Fibroblast of skin of left quadriceps (primary cell): ENCODE data around the gene CLSTN1.

Experiments used
- DNase-seq, 2 experiments: peaks; one replicate each; pipeline ENCODE4 v3.0.0-alpha.2; 2013; ENCODE audit warnings: low read depth in 2 of 2

CLSTN1 gene

DNA sequence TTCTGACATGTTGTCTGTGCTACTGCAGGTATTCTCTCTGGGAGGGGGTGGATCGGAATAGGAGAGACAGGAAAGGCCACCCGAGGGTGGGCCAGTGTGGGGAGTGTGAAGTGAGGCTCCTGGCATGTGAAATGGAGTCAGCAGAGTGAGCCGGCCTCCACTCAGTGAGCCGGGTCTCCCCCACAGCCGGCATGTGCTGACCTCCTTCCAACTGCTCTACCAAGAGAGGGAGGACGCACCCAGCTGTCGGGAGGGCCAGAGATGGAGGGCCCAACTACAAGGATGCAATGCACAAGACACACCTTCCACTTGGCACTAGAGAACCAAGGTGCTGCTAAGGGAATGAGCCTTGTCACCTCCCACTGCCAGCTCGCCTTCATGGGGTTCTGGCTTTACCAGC, 28.2 kb upstream of the CLSTN1 start:
- no peak for DNase-seq

DNA sequence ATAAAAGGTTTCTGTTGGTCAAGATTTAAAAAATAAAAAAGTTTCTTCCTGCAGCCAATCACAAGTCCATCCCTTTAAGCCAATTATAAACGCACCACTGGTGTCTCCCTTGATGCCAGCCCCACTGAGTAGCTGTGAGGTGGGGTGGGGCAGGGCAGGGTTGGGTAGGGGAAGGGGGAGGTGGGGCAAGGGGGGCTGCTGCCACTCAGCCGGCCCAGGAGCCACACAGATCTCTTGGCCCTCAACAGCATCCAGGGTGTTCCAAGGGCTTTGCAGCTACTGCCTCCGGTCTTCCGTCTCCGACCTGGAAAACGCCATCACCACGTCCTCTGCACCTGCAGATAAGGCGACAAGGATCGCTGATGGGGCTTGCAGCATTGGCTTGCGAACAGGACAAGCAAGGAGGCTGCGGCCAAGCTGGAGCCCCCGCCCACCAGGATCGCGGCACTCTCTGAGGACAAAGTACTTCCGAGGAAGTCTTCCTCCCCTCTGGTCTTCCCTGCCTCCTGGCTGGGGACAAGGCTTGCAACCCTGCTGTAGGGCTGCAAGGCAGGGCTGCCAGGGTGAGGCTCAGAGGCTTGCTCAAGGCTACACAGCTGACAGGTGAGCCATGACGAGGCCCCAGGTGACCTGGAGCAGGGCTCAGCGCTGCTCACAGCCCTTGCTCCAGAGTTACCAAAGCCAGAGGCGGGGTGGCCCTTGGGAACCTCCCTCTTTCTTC, 26.8 kb upstream of the CLSTN1 start:
- no peak for DNase-seq

DNA sequence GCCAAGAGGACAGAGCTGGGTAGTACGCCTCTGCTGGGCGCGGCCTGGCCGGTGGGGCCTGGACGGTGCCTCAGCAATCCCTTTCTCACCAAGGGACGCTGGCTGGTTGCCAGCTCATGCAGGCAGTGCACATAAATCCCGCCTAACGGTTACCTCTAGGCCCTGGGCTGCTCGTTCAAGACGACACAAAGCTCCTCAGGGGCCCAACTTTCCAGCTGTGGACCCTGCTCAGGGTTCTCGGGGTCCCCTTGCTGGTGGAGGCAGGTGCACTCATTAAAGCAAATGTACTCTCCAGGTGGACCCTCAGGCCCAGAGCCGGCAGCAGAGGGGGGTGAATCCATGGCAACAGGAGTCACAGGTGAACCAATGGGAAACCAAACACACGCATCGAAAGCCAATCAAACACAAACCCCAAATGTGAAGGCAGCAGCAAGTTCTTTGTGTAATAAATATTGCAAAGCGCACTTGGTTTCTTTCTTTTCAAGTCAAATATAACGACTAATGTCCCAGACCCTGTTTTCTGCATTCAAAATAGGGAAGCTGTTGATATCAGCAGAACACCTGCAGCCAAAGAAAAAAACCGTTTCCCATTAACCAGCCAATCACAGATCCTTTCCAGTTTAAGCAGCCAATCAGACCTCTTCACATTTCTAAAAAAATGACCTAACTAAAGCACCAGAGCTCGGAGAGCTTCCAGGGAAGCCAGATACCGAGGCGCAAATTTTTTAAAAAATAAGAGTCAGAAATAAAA, 26.1 kb upstream of the CLSTN1 start:
- no peak for DNase-seq

DNA sequence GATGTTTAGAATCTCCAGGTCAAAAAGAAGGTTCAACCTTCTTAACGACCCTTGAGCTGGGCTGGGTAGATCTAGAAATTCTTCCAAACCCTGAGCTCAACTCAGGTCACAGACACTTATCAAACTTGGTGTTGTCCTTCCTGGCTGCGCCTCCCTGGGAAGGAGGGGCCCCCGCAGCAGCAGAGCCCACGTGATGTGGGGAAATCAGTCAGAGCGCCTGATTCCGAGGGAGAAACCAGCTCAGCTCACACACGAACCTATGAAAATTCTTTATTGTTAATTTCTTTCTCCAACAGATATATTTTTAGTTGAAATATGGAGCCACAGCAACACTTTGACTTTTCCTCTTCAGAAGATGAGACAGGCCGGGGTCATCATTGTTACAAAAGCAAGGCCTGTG, 24.3 kb upstream of the CLSTN1 start:
- DNase-seq, result no peak

DNA sequence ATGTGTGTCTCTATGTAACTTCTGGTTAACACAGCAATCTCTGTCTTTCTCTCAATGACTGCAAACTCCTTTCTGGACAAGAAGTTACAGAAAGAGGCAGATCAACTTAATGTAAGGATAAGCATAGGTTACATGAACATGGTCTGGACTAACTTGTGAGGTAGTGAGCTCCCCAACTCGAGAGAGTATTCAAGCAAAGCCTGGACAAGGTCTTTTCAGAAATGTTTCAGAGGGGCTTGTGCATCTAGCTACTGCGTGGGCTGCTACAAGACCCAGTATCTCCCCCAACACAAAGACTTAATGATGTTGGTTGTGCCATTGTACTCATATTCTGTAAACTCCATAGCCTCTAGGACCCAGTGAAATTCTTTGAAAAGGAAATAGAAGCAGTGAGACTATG, 23.5 kb upstream of the CLSTN1 start:
- no peak for DNase-seq

DNA sequence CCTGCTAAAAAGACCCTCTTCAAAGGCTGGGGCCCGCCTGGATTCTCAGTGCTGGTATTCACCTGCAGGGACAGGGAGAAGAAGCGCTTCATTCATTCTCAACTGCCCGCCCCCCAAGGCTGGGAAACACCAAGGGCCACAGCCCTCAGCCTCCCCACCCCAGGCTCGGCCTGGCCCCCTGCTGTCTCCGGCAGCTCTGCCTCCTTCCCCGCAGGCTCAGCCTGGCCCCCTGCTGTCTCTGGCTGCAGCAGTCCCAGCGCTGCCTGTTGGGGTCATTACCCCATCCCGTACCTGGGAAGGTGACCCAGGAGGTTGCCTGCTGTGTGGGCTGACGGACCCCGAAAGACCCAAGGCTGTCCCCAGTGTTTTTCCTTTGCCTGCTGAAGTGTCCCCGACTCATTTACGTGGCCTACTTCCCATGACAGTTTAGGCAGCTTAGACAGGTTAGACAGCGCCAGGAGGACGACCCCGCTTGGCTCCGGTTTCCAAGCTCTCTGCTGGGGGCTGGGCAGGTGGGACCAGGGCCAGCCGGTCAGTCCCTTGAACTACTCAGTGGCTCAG, 22.9 kb upstream of the CLSTN1 start:
- DNase-seq, result no peak

DNA sequence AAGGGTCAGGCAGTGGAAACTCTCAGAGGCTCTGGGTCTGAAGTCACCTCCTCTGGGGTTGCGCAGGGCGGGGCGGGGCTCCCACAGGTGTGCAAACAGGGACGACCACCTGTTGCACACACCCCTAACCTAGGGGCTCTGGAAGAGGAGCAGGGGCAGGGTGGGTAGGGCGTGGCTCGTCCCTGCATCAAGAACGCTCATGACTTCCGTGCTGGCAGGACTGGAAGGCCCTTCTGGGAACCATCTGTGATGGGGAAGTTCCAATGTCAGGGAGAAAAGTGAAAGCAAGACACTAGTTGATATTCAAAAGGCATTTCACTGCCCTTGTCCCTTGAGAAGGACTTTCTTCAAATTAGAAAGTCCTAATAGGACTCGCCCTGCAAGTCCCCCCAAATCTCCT, 22.1 kb upstream of the CLSTN1 start:
- DNase-seq, result no peak

DNA sequence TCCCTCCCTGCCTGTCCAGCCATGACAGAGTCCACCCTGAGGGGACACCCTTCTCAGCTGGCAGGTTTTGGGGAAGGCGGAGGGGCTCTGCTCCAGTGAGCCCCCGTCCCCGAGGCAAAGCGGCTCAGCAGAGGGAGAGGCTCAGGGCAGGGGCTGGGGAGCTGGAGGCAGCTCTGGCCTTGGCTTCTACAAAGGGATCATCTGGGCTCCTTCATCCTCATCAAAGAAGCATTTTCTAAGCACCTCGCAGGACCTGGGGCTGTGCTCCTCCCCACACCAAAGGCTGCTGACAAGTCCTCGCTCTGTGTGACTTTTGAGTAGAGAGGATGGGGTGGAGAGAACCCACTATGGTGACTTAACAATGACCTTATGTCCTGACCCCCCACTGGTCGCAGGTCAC, 21.0 kb upstream of the CLSTN1 start:
- DNase-seq, result no peak

DNA sequence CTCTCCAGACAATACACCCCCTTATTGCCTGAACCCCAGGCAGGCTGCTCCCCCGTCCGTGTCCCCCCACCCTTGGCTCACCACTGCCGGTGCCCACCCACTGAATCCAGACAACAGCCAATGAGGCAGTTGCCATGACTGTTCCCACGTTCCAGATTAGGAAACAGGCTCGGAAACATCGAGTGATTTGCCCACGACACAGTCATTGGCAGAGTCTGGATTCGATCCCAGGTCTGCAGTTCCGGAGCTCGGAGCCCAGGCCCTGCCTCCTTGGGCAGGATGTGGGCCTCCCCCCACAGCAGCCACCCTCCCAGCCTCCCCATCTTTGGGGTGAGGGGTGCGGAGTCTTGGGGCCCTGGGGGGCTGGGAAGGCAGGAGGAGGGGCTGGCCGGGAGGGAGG, 20.3 kb upstream of the CLSTN1 start:
- no peak for DNase-seq

DNA sequence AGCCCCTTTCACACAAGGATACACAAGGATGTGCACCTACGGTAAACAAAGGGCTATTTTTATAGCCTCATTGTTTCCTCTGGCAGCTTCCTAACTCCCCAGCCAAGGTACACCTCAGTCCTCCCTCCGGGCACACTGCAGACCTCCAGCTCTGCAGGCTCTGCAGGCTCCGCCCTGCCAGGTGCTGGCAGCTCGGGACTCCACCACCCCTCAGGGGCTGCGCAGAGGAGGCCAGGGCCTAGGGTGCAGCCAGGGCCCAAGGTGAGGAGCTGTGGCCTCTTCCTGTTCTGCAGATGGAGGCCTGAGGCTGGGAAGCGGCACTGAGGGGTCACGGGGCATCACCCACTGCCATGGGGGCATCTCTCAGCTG, 19.8 kb upstream of the CLSTN1 start:
- no peak for DNase-seq

DNA sequence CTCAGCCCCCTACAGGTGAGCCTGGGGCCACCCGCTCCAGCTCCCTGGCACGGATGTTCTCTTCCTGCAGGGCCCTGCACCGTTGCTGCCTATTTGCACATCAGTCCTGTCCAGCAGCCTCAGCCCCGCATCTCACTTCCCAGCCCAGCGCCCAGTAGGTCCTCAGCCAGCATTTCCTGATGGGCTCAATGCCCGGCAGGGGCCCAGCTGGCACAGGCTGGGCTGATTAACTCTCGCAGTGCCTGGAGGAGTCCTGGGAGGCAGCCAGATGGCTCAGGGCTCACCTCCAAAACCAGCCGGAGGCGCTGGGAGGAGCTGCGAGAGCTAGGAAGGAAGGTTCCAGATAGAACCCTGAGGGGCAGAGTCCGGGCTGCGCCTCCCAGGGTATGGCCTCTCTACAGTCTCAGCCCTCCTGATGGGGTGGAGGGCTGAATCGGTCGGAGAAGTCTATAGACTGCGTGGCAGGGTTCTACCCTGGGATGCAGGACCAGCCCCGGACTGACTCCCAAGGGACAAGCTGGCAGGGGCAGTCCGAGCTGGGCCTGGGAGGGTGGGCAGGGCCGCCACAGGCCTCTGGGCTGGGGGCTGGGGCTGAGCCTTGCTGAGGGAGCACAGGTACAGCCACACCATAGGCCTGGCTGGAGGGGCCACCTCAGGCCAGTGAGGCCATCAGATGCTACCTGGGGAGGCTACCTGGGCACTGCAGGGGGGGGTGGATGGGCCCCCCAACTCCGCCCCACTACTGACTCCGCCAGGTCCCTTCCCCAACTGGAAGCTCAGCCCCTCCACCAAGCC, 19.2 kb upstream of the CLSTN1 start:
- no peak for DNase-seq

DNA sequence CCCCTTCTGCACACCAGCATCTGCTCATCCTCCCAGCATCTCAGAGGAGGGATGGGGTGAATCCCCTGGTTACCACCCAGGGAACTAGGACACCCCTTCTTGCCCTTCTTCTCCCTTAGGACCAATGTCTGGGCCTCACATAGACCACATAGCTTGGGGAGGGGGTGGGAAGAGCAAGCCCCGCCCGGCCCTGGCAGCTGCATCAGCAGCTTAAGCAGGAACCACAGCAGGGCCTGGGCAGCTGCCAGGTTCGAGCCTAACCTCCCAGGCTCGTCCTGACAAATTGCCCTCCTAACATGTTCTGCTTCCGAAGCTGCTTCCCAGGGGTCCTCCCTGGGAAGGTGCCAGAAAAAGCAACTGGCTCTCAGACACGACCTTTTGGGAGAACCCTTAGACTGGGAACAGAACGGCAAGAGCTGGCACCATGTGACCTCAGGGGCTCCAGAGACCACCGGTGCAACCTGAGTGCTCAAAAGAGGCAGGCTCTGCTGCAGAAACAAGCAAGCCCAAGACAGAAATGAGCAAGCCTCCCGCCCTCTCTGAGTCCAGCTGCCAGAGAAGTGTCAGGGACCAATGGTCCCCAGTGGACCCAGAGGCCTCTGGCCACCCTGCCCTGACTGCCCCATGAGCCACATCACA, 18.4 kb upstream of the CLSTN1 start:
- no peak for DNase-seq

DNA sequence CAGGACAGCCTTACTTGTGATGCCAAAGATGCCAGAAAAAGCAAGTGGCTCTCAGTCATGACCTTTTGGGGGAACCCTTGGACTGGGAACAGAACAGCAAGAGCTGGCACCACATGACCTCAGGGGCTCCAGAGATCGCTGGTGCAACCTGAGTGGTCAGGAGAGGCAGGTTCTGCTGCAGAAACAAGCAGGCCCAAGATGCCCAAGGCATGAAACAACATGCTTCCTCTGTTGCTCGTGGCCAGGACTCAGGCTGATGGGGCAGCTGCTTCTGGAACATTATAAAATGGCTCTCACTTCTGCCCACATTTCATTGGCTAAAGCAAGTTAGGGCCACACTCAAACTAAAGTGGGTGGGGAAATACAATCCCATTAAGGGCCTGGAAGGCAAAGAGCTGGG, 17.7 kb upstream of the CLSTN1 start:
- no peak for DNase-seq

DNA sequence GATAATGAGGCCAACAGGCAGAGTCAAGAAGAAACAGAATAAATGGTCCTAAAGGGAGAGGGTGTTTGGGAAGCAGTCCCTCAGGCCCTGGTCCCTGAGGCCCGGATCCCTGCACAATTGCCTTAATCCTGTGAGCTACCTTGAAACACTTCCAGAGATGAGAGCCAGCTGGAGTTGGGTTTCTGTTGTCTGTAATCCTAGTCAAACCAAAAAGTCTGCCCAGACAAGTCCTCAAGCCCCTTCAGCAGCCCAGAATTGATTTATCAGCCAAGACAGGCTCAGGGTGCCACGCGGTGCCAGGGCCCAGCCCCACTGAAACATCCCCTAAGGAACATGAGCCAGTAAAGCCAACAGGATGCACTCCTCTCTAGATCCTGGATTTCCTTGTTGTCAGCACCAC, 16.4 kb upstream of the CLSTN1 start:
- DNase-seq, result no peak

DNA sequence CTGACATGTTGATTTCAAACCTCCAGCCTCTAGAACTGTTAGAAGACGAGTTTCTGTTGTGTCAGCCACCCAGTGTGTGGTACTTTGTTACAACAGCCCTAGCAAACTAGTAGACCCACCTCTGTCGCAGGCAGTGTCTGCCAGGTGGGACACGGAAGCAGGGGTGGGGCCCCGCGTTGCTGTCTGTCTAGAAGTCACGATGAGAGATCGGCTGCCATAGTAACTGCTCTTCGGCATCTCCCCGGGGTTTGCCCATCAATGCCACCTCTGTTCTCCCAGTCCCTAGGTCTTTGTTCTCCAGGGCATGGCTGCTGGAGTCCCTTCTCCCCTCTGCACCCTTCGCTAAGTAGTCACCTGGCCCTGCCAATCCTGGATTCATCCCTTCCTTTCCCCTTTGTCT, 15.2 kb upstream of the CLSTN1 start:
- no peak for DNase-seq

DNA sequence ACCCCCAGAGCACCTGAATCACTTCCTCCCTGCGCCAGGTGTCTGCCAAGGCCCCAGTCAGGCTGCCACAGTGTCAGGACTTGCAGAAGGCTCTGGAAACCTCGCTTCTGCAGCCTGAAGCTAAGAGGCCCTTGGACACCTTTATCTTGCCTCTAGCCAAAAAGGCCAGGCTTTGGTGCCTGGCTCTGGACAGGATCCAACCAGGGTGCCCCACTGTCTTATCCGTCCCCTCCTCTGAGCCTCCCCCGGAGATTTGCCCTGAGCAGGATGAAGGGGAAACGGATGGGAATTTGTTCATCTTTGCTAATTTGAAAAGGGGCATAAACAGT, 12.8 kb upstream of the CLSTN1 start:
- no peak for DNase-seq

DNA sequence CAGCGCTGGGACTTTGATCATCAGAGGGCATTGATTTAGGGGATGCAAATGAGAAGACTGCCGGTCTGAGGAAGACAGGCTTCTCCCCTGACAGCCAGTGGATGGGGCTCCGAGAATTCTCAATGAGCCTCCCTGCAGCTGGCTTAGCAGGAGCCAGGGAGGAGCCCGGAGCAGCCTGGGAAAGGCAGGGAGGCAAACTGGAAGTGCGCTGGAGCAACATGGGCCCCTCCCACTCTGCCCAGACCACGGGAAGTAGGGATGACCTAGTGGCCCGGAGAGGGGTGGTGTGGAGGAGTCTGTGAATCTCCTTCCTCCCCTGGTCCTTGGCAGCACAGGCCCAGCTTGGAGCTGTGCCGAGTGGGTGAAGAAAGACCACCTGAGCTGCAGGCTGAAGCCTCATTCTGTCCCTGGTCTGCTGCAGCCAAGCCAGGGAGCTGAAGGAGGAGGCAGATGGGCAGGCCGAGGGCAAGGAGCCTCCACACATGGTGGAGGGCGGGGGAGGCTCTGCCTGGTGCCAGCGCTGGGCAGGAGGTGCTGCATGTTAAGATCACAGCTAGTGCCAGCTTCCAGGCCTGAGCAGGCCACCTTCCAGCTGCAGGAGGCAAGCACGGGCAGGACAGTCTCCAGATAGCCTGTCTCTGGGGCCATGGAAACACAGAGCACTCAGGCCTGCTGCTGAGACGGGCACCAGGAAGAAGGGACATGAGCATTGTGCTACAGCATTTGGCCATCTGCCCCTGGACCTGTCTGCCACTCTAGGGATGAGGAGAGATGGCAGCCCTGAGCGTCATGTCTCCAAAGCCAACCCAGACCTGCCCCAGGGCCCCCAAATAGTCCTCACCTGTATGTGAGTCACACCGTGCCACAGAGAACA, 12.2 kb upstream of the CLSTN1 start:
- no peak for DNase-seq

DNA sequence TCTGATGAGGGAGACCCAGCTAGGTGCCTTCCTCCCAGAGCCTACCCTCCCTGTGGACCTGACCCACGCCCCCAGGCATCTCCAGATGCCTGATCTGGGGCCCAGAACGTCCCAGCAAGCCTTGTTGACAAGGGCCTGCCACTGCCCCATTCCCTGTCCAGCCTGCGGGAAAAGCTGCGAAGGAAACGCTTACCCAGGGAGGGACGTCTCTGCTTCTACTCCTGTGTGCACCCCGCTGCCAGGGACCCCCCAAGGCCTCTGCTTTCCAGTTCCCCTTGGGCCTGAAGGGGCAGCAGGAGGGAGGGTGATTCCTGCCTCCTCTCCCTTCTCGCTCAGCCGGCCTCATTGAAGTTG, 11.6 kb upstream of the CLSTN1 start:
- no peak for DNase-seq

DNA sequence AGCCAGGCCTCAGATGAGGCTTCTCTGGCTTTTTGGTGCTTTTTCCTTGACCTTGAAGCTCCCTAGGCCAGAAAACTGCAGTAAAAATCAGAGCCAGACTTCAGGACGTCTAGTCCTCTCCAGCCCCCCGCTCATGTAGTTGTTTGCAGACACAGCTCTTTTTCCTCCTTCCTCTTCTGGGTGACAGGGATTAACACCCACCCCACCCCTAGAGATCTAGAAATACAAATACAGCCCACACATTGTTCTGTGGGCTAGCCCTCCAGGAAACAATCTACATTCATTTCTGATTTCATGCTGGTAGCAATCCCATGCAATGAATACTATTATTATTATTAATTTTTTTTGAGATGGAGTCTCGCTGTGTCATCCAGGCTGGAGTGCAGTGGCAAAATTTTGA, 9.9 kb upstream of the CLSTN1 start:
- DNase-seq, result no peak

DNA sequence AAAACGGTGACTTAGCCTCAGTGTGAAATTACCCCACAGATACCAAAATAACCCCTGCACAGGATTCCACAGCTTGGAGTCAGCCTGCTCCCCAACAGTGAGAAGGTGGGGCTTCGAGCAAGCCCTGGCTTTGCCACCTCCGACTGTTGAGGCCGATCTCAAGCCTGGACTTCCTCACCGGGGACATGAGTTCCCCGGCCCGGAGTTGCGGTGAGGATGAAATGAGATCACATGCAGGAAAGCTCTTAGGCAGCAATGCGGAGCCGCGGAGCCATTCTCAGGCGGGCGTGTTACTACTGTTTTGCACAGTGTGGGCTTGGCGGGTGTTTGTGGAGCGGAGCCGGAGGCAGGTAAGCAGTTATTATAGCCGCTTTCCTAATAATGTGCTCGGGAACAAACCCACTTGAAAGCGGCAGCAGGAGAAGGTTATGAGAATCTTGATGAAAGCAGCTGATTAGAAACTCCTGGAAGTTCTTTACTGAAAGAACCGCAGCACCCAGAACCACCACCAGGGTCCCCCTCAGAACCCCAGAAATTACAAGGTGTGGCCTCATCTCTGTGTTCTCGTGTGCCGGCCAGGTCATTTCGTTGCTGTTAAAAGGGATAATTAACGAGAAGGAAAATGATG, 3.9 kb upstream of the CLSTN1 start:
- DNase-seq, result no peak

DNA sequence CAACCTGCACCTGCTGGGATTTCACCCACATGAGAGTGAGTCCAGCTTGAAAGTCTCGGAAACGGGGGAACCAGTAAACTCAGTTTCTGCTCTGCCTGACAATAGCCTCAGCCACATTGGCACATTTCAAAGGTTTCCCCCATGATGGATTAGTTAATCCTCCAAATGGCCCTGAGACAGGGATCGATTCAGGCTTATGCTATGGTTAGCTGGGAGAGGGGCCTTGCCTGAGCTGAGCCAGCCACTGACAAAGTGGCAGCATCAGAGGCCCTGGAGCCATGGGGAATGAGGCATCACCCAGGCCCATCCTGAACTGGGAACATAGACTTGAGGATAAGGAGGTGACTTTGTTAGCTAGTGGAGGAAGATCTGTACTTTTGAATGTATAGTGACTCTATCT, 2.9 kb upstream of the CLSTN1 start:
- no peak for DNase-seq
